Stimulated activated CD8-positive, alpha-beta memory T cell treated with anti-CD3 and anti-CD28 coated beads, Interleukin-15, amount 100 ng/mL, for 4 hours (primary cell): ENCODE data around the gene SUGCT.

Experiments
- DNase-seq, 2 donors: peaks; one replicate each; pipeline ENCODE4 v3.0.0-alpha.2; 2020; ENCODE audit warnings: low read depth in 2 of 2

Gene SUGCT

DNA sequence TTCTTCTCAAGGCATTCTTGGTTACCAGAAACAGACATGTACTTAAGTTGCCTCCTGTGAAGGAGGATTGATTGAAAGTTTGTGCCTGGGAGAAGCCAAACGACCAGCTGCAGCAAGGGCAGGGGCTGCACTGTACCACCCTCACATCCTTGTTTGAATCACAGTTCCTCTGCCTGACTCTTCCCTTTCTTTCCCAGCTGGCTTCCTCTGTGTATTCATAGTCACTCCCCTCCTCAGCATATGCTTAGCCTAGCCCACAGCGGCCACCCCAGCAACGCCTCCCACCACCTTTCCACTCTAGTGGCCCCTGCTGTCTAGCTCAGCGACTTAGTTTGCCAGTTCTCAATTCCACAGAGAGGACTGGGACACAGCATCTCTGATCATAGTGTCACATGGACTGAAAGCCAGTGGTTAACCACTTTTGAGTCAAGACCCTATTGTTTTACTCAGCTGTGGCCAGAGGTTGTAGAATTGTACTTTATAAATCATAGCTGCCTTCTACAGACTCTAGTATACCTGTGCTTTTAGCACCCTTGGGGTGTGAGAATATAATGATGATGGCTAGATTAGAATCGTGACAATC is 643.0 kb downstream of the SUGCT start:
- DNase-seq = no peak

DNA sequence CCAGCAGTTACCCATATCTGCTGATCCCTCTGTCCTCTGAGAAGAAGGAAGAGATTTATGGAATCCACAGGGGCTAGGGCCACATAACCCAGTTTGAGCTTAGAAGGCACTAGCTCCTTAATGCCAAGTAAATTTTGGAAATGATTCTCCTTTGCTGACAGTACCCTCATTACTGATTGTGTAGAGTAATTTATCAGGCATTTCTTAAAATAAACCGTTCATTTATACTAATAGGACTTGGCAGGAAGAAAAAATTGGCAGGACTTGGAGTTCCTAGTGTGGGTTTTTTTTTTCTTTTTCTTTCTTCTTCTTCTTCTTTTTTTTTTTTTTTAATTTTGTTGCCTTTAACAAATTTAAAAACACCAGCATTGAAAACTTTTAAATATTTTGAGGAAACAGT is 645.7 kb downstream of the SUGCT start:
- no peak for DNase-seq

DNA sequence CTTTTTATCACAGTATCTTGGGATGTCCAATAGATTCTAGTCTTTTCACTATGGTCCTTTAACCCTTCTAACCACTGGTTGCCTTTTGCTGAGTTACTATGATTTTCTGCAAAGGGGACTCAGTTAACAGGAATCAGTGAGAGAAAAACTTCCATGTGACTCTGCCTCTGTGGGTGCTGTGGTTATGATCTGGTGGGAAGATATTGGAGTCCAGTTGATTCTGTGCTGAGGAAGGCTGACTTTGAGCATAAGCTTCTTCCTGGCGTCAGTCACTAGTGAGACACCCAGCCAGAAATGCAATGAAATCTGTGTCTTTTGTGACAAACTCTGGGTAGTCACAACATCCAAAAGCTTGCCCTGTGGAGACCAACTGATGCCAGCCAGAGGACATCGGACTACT is 648.0 kb downstream of the SUGCT start:
- no peak for DNase-seq

DNA sequence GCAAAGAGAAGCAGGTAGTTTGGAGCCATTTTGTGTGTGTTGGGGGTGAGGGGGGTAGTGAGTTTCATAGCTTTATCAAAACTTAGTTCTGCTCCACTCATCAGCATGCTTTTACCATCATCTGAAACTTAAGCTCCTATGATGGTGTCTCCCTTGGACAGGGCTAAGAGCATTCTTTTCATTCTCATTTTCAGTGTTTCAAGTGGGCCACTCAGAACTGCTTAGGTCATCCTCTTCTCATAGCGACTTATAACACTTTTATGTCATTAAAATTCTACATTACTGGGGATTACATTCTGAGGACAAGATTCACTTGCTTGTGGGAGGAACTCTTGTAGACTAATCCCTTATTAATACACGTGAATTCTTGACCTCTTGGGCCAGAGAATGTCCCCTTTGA is 649.4 kb downstream of the SUGCT start:
- DNase-seq = no peak

DNA sequence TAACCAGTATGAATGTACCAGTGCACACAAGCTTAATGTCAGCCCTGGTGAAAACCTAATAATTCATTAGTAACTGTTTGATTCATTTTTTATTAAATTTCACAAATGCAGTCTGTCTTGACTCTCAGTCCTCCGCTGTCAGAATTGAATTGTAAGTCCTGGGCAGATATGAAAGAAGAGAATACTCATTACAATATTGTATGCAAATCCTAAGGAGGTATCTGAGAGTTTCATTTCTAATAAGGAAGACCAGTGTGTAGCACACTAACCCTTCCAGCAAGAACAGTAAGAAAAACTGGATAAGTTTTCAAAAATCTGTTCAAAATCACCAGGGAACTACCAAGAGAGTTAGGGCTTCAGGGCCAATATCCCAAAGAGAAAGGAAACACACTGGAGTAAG is 652.1 kb downstream of the SUGCT start:
- no peak for DNase-seq

DNA sequence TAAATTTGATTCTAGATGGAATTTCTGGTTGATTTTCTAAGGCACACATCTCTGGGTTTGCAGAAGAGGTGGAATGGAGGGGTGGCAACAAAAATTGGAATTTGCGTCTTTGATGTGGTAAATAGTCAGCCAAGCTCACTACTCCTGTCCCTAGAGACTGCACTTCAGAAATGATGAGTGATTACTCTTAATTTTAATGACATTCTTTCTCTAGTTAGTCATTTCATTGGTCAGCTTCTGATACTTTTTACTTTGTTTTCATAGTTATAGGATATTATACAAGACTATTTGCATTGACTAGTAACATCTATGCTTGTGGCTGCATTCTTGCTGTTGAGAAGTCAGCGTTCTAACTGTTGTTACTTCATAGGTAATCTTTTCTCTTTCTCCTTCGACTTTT is 658.3 kb downstream of the SUGCT start:
- DNase-seq = no peak

DNA sequence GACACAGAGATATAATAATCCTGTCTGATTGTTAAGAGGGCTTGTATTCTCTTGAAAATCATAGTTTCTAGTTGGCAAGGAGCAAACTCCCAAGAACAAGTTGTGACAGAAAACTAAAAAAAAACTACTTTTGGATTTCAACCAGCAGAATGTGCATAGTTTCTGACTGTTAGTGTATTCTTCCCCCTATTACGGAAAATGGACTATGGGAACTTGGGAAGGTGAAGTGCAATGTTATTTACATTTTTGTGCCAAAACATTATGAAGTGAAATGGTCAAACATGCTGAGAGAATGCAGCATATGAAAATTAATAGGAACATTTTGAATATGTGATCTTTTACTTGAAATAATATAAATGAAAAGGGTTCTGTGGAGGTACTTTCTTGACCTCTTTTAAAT is 660.8 kb downstream of the SUGCT start:
- no peak for DNase-seq

DNA sequence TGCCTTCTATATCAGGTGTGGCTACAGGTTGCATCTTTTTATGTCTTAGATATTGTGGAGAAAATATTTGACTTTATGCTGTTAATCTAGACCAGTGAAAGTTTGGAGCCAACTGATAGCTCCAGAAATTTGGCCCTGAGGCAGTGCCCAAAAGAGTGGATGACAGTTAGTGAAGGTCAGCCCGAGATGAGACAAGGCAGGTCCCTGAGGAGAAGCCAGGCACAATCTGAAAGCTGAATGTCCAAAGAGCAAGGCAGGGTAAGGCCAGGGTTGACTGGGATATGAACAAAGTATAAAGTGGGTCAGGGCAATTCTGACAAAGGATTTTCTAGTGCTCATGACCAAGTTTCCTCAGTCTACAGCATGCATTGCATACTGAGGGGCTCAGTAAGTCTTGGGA is 661.9 kb downstream of the SUGCT start:
- DNase-seq = no peak

DNA sequence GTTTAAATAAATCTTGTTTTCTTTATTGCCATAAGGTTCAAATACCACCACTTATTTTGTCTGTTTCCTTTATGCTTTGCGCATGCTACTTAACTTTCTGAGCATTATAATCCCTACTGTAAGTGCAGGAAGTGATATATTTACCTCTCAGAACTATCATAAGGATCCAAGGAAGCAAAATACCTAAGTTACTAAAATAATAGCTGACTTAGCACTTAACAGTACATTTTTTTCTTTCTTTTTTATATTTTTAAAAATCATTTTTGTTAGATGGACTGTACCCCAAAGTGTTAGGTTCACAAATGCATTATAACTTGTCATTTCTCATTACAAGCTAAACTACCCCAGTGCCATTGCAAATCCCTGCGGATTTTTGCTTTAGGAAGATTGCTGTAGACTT is 663.8 kb downstream of the SUGCT start:
- no peak for DNase-seq

DNA sequence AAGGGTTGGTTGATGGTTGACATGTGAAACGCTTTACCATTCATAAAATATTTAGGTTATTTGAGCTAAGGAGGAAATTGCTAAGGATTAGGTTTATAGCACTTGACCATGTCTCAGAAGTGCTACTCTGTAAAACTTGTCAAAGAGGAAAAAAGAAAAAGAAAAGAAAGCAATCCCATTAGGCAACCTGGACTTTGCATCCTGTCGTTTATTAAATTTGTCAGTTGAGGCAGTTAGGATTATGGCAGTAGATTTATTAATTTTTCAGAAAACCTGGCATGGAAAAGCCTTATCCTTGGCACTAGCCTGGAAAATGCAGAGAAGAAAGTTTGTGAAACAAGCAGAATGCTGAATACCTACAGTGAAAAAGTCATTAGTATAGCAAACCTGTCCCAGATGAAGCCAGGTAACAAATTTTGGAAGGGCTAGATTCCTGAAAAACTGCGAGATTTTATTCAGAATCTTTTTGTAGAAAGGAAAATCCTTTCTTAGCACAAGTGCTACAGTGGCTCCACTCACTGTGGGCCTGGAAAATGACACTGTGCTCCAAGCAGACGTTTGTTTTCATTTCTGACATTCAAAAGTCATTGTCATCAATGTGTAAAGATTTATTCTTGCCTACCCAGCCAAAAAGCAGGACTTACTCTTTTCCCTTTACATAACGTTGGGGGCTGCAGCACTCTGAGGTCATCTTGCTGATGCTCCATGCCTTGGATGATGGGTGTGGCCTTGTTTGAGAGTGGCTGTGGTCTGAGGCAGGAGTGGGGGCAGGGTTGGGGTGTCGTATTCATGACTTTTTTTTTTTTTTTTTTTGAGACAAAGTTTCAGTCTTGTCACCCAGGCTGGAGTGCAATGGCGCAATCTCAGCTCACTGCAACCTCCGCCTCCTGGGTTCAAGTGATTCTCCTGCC is 664.9 kb downstream of the SUGCT start:
- no peak for DNase-seq

DNA sequence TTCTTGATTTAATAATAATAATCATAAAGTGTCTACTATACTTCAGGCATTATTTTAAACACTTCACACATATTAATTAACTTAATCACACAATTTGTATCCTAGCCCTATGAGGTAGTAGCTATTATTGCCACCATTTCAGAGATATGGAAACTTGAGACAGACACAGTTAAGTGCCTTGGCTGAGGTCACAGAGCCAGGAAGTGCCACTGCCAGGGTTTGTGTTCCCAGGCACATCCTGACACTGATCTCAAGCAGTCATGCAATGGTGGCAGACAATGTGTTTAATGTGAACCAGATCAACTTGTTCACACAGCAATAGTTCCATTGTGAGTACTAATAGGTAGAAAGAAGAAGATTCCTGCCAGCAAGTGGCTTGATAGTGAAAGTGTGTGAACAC is 666.0 kb downstream of the SUGCT start:
- DNase-seq = no peak

DNA sequence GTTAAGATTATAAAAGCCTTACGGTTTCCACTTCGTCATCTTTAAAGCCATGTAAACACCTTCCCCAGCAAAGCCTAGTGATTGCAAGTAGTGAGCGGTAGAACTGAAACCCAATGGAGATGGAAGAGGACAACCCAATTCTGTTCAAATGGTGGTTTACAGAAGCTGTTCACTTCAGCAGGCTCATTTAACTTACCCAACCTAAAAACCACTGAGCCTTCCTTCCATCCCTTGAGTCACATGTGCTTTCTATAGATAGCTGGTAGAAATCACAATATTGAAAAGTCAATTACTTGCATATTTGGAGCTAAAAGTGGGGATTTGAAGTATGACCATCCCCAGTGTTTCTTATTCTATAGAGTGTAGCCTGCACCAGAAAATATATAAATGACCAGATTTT is 667.7 kb downstream of the SUGCT start:
- DNase-seq = no peak

DNA sequence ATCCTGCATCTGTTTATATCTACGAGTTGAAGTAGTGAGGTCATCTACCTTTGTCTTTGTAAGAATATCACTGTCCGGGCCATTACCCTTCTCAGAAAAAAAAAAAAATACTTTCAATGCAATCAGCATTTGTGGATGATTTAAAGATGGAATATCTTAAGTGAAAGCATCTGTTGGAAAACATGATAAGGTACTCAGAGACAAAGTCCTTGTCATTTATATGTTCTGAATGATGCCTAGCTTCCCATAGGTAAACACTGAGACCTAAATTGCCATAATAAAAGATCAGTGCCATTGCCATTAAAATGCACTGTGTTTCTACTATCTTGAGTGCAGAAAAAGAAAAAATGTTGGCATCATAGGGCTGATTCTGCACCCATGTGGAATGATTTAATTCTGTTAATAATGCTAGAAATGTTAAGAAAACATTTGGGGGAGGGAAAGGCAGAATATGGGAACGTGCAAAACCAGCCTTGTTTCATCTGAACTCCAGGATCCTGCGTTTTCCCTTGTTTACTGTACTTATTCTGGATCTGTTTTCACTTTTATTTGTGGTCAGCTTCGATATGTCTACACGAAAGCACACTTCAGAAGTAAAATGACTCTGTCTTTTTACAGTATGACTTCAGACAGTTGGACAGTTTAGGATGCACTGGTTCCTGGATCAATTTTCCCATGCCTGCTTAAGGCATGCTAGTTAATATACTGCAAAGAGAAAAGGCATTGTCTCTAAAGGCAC is 669.8 kb downstream of the SUGCT start:
- DNase-seq = no peak

DNA sequence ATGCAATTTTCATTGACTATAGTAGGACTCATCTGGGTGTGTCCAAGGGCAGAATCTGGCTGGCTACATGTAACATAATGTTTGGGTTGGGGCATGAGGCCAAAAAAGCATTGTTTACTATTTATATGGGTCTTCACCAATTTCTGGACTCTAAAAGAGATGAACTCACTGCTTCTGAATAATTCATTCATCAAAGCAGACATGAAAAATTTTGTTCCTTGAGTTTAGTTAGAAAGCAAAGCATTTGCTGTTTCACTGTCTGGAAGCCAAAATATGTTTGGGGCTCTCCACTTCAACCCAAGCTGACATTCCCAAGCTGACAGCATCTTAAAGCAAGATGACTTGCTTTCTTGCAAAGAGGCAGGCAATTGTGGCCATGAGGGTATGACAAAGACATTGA is 670.6 kb downstream of the SUGCT start:
- DNase-seq = no peak

DNA sequence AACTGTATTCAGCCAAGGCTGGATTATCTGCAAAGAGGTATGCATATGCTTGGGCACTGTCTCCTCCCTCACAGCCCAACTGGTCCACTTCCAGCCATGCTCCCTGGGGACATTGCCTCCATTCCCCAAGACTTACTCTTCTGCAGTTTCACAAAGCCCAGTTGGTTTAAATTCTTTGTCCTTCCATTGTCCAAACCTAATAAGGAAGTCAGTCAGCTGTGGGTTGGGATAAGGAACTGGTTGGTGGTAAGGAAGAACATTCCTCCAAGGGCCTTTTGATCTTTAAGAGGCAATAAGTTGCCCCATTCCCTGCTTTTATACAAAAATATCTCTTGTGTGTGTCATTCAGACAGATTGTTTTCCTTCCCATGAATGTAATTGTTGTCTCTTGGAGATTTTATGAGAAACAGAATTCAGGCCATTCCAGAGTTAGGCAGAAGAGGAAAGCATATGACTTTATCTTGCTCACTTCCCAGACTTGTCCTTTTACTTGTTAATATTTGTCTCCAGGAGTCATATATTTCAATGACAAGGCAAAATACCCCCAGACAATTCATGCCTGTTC is 673.7 kb downstream of the SUGCT start:
- DNase-seq = no peak

DNA sequence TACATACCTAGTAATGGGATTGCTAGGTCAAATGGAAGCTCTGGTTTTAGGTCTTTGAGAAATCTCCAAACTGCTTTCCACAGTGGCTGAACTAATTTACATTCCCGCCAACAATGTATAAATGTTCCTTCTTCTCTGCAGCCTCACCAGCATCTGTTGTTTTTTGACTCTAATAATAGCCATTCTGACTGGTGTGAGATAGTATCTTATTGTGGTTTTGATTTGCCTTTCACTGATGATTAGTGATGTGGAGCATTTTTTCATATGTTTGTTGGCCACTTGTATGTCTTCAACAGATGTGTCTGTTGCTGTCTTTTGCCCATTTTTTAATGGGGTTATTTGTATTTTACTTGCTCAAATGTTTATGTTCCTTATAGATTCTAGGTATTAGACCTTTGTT is 675.5 kb downstream of the SUGCT start:
- DNase-seq = no peak

DNA sequence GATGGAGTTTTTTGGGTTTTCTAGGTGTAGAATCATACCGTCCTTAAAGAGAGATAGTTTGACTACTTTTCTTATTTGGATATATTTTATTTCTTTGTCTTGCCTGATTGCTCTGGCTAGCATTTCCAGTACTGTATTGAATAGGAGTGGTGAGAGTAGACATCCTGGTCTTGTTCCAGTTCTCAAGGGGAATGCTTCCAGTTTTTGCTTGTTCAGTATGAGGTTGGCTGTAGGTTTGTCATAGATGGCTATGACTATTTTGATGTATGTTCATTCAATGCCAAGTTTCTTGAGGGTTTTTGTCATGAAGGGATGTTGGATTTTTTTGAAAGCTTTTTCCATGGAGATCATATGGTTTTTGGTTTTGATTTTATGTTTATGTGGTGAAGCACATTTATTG is 676.9 kb downstream of the SUGCT start:
- no peak for DNase-seq

DNA sequence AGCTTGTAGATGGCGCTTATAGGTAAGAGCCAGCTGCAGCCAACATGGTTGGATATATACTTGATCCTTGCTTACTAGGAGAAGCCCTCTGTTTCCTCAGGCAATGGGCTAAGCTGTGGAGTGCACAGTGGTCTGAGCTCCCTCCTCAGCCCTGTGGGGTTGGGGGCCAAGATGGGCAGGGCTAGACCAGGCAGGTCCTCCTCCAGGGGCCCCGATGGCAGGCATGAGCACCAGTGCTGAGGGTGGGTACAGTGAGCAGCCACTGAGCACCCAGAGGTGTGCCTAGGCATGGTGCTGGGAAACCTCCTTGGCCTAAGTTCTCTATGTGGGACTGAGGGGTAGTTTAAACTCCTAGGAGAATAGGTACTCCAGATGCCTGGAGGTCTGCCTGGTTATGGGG is 680.2 kb downstream of the SUGCT start:
- DNase-seq = no peak

DNA sequence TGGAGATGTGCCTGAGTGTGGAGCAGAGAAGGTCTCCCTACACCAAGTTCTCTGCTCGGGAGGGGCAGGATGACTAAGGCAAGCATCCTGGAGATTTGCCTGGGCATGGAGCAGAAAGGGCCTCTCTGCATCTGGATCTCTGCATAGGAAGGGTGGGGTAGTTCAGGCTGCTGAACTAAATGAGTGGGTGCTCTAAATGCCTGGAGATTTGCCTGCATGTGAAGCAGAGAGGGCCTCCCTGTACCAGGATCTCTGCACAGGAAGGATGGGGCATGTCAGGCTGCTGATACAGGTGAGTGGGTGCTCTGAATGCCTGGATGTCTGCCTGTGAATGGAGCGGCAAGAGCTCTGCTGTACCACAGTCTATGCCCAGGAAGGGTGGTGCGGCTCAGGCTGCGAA is 680.7 kb downstream of the SUGCT start:
- DNase-seq = no peak

DNA sequence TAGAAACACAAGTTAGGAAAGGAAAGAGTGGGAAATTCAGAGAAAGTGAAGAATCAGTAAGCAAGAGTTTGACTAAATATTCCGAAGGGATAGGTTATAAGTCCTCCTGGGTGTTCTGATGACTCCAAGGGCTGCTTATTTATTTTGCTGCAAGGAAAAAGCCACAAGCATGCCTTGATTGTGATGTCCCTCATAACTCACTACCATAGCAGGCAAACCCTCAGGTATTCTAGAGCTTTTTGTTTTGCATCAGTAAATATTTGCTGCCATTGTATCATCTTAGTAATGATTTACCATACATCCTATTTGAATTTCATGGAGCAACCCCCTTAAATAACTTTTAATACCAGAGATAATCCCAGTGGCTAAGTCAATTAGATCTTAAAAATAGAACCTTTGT is 688.1 kb downstream of the SUGCT start:
- no peak for DNase-seq

DNA sequence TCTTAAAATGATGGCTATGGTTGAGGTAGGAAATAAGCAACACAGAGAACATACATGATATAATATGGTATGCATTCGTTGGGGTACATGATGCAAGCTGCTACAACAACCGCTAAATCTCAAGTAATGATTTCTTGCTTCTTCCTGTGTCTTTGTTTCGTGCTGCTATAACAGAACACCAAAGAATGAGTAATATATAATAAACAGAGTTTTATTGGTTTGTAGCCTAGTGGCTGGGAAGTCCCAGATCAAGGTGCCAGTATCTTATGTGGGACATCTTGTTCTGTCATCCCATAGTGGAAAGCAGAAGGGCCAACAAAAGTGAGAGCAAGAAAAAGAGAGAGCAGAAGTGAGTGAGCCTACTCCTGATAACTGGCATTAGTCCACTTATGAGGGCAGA is 689.7 kb downstream of the SUGCT start:
- DNase-seq = no peak

DNA sequence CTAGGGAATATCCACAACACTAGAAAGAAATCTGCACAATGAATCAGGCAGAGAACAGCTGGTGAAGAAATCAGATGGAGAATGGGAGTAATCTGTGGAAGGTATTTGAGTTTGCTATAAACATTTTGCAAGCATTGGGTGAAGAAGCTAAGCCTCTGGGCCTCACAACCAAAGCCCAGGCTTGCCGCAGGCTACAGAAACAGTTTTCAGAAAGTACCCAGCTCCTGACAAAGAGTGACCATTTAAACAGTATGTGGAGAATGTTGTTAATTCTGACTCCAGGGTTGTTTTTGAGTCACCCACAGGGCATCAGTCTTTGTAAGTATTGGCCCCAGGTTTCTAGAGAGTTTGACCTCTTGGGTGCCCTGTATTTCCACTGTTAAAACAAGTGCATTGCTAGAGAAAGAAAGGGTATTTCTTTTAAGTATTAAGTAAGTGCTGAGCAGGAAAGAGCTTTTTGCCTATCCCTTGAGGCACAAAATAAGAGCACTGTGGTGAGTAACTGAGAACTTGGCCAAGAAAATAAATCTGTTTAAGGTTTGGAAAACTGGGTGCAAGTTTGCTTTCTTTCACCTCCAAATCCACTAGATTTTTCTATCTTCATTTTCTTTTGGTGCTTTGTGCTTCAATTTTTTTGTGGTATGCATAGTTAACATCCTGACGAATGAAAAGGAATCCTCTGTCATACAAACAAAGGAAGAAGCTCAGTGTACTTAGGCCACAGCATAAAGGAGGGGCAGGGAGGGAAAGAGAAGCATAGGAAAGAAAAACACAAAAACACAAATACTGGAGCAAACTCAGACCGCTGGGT is 691.8 kb downstream of the SUGCT start:
- DNase-seq = no peak
